HUES48 (cell line): ENCODE results near the gene ZW10.

Source experiments
- H3K27ac ChIP-seq: one replicate; pipeline ENCODE4 v1.7.0; 2013; ENCODE audit warnings: low read depth, low read length, inconsistent platforms
- H3K27me3 ChIP-seq: 2 replicates; pipeline ENCODE4 v1.6.1; 2013; ENCODE audit warnings: mild to moderate bottlenecking, low read length; ENCODE audit not compliant: control insufficient read depth, insufficient read depth
- H3K36me3 ChIP-seq: 2 replicates; pipeline ENCODE4 v1.6.1; 2013; ENCODE audit warnings: low read length; ENCODE audit not compliant: control insufficient read depth, insufficient read depth
- H3K4me1 ChIP-seq: 2 replicates; pipeline ENCODE4 v1.6.1; 2013; ENCODE audit warnings: mild to moderate bottlenecking, low read length; ENCODE audit not compliant: control insufficient read depth, insufficient read depth
- H3K4me3 ChIP-seq: 2 replicates; pipeline ENCODE4 v1.5.1; 2013; ENCODE audit warnings: mild to moderate bottlenecking, low read depth, low read length
- H3K9ac ChIP-seq: 2 replicates; pipeline ENCODE4 v1.6.1; 2013; ENCODE audit warnings: mild to moderate bottlenecking, low read depth, low read length, moderate library complexity
- H3K9me3 ChIP-seq: 2 replicates; pipeline ENCODE4 v1.6.1; 2013; ENCODE audit warnings: low read length; ENCODE audit not compliant: control insufficient read depth, insufficient read depth

ZW10 gene

GRCh38 chr11:113697756-113698407 is 75.6 kb downstream of the ZW10 start:
- H3K4me3 ChIP-seq, result no peak overlapping the region

GRCh38 chr11:113697111-113697510 is 76.4 kb downstream of the ZW10 start:
- Histone ChIP-seq H3K27ac (no peak overlapping the region), H3K27me3 (no peaks in the 10 kb centered on the region), H3K9ac (no peak overlapping the region), H3K9me3 (no peaks in the 10 kb centered on the region), H3K36me3 (no peaks in the 10 kb centered on the region), H3K4me1 (no peaks in the 10 kb centered on the region), H3K4me3 (no peak overlapping the region)

More at GRCh38 chr11:113697756-113698407, 75.6 kb downstream of the ZW10 start:
- Histone ChIP-seq H3K36me3 (no peaks in the 10 kb centered on the region), H3K4me1 (no peaks in the 10 kb centered on the region), H3K9ac (no peak overlapping the region), H3K27ac (no peak overlapping the region), H3K9me3 (no peaks in the 10 kb centered on the region), H3K27me3 (no peaks in the 10 kb centered on the region)

GRCh38 chr11:113695207-113695606 is 78.3 kb downstream of the ZW10 start:
- no peaks in the 10 kb centered on the region for H3K9me3 ChIP-seq
- H3K9ac ChIP-seq, result no peak overlapping the region
- H3K36me3 ChIP-seq, result no peaks in the 10 kb centered on the region
- H3K4me3 ChIP-seq, result no peak overlapping the region
- H3K27me3 ChIP-seq, result no peaks in the 10 kb centered on the region
- H3K4me1 ChIP-seq, result 0 out of 2 replicates have a peak, but pooled peaks cover 2% of the 10 kb centered on the region
- H3K27ac ChIP-seq, result no peak overlapping the region

GRCh38 chr11:113694390-113694789 is 79.1 kb downstream of the ZW10 start:
- no peaks in the 10 kb centered on the region for H3K36me3 ChIP-seq

GRCh38 chr11:113693030-113693429 is 80.5 kb downstream of the ZW10 start:
- Histone ChIP-seq H3K9ac (no peak overlapping the region), H3K27me3 (no peaks in the 10 kb centered on the region), H3K4me3 (no peak overlapping the region), H3K36me3 (no peaks in the 10 kb centered on the region), H3K9me3 (no peaks in the 10 kb centered on the region), H3K27ac (no peak overlapping the region), H3K4me1 (0 out of 2 replicates have a peak, but pooled peaks cover 2% of the 10 kb centered on the region)

More at GRCh38 chr11:113694390-113694789, 79.1 kb downstream of the ZW10 start:
- Histone ChIP-seq H3K4me3 (no peak overlapping the region), H3K27me3 (no peaks in the 10 kb centered on the region), H3K9ac (no peak overlapping the region), H3K9me3 (no peaks in the 10 kb centered on the region), H3K27ac (no peak overlapping the region), H3K4me1 (0 out of 2 replicates have a peak, but pooled peaks cover 2% of the 10 kb centered on the region)

GRCh38 chr11:113690619-113691569 is 82.6 kb downstream of the ZW10 start:
- Histone ChIP-seq H3K4me1 (0 out of 2 replicates have a peak, but pooled peaks cover 2% of the 10 kb centered on the region), H3K9me3 (no peaks in the 10 kb centered on the region), H3K27me3 (no peaks in the 10 kb centered on the region), H3K27ac (no peak overlapping the region), H3K36me3 (no peaks in the 10 kb centered on the region), H3K4me3 (no peak overlapping the region), H3K9ac (no peak overlapping the region)

GRCh38 chr11:113689768-113690618 is 83.5 kb downstream of the ZW10 start:
- no peaks in the 10 kb centered on the region for H3K9me3 ChIP-seq
- H3K27me3 ChIP-seq, result no peaks in the 10 kb centered on the region
- no peak overlapping the region for H3K4me3 ChIP-seq
- no peak overlapping the region for H3K9ac ChIP-seq
- no peaks in the 10 kb centered on the region for H3K36me3 ChIP-seq
- no peak overlapping the region for H3K27ac ChIP-seq
- 0 out of 2 replicates have a peak, but pooled peaks cover 2% of the 10 kb centered on the region for H3K4me1 ChIP-seq

- Histone ChIP-seq H3K27me3 (no peaks in the 10 kb centered on the region), H3K9me3 (no peaks in the 10 kb centered on the region), H3K27ac (no peak overlapping the region), H3K9ac (no peak overlapping the region), H3K36me3 (no peaks in the 10 kb centered on the region), H3K4me3 (no peak overlapping the region), H3K4me1 (0 out of 2 replicates have a peak, but pooled peaks cover 1% of the 10 kb centered on the region)
Observed at GRCh38 chr11:113685654-113686359, 87.7 kb downstream of the ZW10 start.

- Histone ChIP-seq H3K36me3 (no peaks in the 10 kb centered on the region), H3K9ac (no peak overlapping the region), H3K9me3 (no peaks in the 10 kb centered on the region), H3K4me3 (no peak overlapping the region), H3K4me1 (no peaks in the 10 kb centered on the region), H3K27ac (no peak overlapping the region), H3K27me3 (no peaks in the 10 kb centered on the region)
Observed at GRCh38 chr11:113684496-113684895, 89.0 kb downstream of the ZW10 start.

GRCh38 chr11:113683481-113684046 is 89.9 kb downstream of the ZW10 start:
- Histone ChIP-seq H3K4me1 (no peaks in the 10 kb centered on the region), H3K27me3 (no peaks in the 10 kb centered on the region), H3K4me3 (no peak overlapping the region), H3K9ac (no peak overlapping the region), H3K36me3 (no peaks in the 10 kb centered on the region), H3K9me3 (no peaks in the 10 kb centered on the region), H3K27ac (no peak overlapping the region)
